Urothelium cell line (cell line): Measurements from ENCODE around the gene SMIM24.
A peak's percentile ranks its signal among the peaks of the same experiment; 100 is the strongest.

Source experiments
- DNase-seq: peaks from one replicate; pipeline ENCODE4 v3.0.0; 2011; ENCODE audit warnings: low spot score, mixed read lengths
- FAIRE-seq: peaks from 2 replicates; lab custom pipeline; 2011; peaks lifted over from hg19 to GRCh38; lab: Jason Lieb, UNC

Gene SMIM24

DNA sequence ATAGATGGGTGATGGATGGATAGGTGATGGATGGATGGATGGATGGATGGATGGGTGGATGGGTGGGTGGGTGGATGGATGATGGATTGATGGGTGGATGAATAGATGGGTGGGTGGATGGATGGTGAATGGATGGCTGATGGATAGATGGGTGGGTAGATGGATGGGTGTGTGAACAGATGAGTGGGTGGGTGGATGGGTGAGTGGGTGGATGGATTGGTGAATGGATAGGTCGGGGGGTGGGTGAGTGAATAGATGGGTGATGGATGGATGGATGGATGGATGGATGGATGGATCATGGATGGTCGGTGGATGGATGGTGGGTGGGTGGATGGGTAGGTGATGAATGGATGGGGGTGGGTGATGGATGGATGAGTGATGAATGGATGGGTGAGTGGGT, 3.5 kb downstream of the SMIM24 start:
- FAIRE-seq = peak; percentile 40
- no peak for DNase-seq

DNA sequence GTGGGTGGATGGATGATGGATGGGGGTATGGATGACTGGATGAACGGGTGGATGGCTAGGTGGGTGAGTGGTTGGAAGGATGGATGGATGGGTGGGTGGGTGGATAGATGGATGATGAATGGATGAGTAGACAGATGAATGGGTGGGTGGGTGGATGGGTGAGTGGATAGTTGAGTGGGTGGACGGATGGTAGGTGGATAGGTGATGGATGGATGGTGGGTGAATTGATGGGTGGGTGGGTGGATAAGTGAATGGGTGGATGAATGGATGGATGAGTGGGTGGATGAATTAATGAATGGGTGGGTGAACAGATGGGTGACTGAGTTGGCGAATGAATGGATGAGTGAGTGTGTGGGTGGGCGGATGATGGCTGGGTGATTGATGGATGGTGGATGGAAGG, 4.9 kb downstream of the SMIM24 start:
- DNase-seq = no peak

DNA sequence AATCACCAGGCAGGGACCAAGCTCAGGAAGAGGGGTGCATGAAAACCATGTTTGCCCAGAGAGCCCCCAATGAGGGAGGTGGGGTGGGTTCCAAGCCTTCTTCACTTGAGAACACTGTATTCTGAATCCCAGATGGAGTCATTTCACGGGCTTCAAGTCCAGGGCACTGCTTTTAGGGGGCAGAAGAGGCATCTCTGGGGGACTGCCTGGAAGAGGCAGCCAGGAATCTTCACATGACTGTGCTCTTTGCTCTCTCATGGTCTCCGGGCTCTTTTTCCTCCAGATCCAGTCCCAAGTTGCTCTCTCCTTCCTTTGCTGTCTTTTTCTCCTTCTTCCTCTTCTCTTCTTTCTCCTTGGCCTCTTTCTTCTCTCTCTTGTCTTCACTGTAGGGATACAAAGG, 5.7 kb downstream of the SMIM24 start:
- DNase-seq (no peak), FAIRE-seq (no peak)

More for the DNA sequence above, 4.9 kb downstream of the SMIM24 start:
- no peak for FAIRE-seq

DNA sequence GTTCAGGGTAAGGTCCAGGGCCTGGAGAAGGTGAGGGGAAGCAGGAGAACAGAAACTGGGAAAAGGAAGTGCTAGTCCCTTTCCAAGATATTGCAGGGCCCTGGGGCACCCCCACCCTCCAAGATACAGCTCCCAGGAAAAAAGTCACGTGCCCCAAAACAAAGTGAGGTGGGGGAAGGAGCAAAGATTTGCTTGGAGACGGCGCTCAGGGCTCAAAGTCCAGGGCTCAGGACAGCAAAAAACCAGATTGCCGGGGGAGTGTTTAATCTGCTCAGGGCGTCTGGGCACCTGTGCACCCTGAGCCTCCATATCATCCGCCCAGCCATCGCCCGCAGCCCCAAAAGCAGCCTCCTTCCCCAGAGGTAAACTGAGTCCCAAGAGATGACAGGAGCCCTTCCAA, 6.3 kb downstream of the SMIM24 start:
- FAIRE-seq (no peak), DNase-seq (no peak)

DNA sequence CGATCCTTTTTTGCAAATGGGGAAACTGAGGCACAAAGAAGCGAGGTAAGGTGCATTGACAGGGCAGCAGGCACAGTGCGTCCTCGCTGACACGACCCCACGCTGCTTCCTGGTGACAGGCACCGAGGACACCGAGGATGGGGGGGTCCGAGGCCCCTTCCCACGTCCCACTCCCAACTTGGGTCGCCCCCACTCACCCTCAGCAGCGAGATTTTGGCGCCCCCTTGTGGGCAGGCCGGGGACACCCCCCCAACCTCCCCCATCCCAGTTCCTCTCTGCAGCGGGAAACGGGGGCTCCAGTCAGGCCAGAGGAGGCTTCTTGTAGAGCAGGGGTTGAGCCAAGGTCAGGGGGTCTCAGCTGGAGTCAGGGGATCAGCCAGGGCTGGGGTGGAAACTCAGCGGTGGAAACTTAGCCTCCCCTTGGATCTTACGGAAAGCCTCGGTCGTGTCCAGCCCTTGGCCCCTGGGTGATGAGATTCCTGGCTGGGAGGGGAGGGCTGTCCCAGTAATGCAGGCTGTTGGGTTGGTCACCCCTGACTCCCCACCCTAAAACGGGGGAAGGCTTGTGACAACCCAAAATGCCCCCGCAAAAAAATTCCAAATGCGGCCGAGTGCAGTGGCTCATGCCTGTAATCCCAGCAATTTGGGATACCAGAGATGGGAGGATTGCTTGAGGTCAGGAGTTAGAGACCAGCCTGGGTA, 8.2 kb downstream of the SMIM24 start:
- DNase-seq = peak; percentile 40

DNA sequence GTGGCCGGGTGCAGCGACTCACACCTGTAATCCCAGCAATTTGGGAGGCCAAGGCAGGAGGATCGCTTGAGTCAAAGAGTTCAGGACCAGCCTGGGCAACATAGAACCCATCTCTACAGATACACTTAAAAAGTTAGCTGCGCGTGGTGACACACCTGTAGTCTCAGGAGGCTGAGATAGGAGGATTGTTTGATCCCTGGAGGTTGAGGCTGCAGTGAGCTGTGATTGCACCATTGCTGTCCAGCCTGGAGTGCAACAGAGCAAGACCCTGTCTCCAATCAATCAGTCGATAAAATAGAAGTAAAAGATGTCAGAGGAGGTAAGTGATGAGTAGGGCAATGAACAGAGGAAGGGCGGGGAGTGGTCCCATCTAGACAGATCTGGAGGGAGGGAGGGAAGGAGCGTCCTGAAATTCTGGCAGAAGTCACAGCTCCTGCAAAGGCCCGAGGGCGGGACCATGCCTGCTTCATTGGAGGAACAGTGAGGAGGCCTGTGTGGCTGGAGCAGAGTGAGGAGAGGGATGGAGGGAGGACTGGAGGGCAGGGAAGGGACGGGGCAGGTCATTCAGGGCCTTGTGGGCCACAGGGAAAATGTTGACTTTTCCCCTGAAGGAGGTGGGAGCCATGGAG, 9.7 kb downstream of the SMIM24 start:
- DNase-seq = no peak
- no peak for FAIRE-seq

More for the DNA sequence above, 8.2 kb downstream of the SMIM24 start:
- no peak for FAIRE-seq

DNA sequence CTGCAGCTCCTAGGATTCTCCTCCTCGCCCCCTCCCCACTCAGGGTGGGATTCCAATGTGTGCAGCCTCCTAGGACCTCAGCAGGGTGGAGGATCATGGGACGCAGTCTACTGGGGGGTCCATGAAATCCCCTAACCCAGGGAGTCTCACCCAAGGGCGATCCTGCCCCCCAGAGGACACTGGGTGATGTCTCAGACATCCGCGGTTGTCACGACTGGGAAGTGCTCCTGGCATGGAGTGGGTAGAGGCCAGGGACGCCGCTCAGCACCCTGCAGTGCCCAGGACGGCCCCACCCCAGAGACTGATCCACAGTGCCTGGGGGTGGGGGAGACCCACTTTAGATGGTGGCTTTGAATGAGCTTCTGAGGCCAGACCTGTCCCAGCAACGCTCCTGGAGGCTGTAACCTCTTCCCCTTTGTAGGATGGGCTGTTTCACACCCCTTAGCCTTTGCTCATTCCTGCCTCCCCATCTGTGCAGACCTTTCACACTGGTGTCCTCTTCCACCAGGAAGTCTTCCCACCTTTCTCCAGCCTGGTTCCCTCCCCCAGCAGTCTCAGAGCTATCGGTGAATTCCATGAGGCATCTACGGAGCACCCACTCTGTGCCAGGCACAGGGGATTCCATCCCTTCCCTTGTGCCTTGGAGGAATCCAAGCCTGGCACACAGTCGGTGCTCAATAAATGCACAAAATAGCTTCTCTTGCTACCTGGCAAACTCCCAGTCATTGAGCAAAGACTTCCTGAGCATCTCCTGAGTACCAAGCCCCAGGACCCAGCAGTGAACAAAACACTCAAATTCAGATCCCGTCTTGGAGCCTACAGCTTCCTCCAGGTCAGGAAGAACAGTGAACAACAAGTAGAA, 10.5 kb downstream of the SMIM24 start:
- no peak for FAIRE-seq
- DNase-seq = no peak

DNA sequence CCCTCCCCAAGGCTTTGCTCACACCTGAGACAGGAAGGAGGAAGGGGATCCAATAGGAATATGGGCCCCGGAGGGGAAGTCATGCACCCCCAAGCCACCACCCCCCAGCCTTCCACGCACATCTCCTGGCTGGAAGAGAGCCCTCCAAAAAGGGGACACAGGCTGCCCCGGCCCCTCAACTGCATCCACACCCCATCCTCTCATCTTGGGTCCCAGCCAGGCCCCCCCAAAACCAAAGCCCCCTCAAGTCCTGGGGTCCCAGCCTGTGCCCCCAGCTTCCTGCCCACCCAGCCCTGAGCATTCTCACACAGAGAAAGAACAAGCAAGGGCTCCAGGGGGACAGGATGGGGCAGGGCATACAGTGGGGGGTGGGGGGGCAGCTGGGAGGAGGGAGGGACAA, 12.1 kb downstream of the SMIM24 start:
- no peak for FAIRE-seq

DNA sequence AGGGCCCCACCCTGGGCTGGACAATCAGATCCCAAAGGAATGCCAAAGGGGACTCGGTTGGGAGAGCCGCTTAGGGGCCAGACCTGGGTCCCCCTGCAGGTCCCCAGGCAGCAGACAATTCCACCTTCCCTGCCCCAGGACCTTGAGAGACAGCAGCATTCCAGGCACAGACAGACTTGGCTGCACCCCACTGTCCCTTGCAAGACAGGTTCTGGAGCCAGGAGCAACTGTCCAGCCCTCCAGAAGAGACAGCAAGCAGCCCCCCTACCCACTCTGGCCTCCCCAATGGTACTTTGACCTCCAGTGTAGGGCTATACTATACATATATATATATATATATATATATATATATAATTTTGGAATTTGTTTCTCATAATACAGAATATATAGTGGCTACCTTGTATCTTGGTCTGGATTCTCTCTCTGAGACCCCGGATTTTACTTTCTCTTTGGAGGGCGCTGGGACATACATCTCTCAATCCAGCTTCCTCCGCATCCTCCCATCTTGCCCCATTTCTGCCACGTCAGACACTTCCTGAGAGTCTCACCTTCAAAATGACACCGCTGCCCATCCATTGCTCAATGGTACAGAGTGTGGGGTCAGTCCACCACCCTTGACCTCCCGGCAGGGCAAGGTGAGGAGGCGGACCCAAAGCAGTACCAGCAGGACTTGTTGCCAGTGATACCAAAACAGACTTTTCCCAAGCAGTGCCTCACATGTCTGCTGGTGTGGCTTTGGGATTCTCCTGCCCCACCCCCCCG, 12.7 kb downstream of the SMIM24 start:
- no peak for FAIRE-seq
- no peak for DNase-seq

More for the DNA sequence above, 12.1 kb downstream of the SMIM24 start:
- no peak for DNase-seq

DNA sequence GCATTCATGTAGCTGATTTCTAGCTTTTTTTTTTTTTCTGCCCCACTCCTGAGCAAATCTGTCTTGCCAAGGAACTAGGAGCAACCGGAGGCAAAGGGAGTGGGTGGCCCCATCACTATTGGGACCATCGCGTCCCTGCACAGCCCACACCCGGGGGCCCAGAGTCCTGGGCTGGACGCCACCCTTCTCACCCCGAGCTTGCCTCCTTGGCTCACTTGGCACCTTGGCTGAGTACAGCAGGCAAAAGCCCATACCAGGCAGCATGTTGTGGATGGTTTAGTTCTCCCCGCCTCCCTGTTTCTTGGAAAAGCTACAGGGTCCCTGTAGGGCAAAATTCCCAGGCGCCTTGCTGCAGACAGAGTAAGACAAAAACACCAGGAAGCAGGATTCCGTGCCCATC, 13.7 kb downstream of the SMIM24 start:
- FAIRE-seq = no peak
- no peak for DNase-seq

DNA sequence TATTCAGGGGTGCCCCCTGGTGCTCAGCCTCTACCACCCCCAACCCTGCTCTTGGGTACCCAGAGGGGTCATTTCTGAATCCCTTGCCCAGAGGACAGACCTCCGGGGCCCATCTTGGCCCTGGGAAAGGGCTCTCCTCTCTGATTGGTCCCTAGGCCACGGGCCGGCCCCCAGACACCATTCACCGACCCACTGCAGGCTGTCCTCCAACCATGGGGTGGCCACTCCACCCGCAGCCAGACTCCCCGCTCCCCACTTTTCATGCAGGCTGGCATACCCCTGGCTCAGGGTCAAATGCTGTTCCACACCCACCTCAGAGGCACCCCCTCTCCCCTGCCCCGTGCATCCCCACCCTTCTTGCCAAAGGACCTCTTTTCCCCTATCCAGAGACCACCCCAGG, 14.8 kb downstream of the SMIM24 start:
- no peak for FAIRE-seq

DNA sequence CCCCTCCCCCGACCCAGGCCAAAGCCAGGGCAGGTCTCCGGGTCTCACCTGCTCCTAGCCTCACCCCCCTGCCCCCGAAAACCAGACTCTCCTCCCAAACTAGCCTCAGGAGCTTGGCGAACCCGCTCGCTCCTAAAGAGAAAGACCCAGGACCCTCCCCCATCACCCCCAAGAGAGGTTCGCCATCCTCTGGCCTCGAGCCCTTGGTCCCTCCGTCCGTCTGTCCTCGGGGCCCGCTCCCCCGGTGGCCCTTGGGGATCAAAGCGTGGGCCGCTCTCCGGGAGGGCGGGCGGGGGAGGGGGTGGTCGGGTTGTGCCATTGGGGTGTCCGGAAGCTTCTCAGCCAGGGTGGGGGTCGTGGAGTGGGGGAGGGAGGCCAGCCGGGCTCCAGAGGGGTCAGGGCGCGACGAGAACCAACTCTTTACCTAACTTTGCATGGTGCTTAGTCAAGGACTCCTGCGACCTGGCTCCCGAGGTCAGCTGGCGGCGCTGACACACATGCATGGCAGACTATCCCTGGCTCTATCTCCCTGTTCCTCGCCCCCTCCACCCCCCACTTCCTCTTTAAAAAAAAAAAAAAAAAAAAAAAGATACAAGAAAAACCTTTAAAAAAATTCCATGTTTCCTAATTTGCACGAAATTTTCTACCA, 15.6 kb downstream of the SMIM24 start:
- no peak for DNase-seq
- FAIRE-seq = no peak

More for the DNA sequence above, 14.8 kb downstream of the SMIM24 start:
- no peak for DNase-seq

DNA sequence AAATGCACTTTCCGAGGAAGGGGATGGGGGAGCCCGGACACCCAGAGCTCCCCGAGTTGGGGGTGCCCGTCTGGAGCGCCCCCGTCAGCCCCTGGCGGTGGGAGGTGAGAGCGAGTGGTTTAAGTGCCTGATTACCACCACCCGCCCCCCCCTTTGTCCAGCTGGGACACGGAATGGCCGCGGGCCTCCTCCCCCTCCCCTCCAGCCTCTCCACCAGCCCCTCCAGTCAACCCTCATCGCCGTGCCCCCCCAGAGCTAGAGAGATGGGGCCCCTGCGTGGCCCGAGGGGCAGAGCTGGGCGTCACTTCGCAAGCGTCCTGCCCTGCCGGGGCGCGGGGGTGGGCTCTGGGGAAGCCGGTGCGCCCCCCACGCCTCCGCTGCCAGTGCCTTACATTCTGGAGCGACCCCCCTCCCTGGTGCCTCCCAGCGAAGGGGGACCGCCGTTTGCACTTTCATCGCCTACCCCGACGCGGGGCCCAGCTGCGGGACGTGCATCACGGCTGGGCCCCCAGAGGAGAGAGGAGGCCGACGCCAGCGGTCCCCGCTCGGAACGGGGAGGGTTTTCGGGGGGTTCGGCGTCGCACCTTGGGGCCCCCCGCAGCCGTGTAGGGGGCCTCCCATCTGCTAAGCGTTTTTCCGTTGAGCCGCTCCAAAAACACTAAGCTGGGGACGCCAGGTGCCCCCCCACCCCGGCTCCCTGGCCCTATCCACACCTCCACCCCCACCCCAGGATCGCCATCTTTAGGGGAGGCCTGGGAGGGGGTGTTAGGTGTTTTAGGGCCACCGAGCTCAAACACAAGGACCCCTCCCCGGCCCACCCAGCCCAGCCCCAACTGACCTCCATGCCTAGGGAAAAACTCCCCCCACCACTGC, 16.4 kb downstream of the SMIM24 start:
- FAIRE-seq (no peak), DNase-seq (no peak)

DNA sequence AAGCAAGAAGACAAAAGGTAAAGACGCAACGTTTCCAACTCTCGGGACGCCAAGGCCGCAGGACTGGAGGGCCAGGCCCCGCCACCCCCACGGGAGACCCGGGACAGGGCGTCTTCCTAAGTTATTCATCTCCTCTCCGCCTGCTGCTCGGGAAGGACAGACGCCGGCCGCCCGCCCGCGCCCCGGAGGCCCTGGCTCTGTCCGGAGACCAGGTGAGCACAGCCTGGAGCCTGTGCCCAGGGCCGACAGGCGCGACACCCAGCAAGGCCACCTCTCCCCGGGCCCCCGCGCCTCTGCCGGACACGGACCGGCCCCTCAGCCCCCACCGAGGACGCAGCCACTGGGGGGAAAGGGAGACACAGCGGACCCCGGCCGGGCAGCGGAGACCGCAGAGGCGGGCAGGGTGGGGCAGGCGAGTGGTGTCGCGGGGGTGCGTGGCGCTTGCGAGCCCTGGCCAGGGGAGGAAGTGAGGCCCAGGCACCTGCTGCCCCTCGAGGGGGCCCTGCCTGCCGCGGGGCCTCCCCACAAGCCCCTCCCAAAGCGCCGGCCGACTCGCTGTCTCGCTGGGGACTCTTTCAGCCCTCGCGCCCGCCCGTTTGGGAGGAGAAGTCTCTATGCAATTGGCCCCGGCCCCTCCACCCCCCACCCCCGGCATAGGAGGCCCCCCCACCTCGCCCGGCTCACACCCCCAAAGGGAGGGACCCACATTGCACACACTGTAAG, 17.2 kb downstream of the SMIM24 start:
- FAIRE-seq = no peak
- DNase-seq = no peak

DNA sequence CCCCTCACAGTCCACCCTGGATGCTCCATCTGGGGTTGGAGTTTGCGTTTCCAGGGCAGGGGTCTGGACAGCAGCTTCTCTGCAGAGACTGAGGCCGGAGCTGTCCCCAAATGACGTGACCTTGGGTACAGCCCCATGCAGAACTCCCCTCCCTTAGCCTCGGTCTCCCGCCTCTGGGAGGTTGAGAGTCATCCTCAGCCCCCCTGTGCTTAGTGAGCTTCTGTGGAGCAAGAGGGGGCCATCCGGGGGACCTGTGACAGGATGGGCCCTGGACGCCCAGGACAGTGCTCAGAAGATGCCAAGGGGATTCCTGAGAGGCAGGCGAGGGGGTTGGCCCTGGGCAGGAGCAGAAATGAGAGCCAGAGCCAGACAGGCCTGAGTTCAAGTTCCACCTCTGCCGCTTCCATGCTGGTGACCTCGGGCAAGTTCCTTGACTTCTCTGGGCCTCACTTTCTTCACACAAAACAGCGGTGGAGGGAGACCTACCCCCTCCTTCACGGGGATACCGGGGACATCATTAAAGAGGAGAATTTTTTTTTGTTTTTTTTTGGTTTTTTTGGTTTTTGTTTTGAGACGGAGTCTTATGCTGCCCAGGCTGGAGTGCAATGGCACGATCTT, 20.3 kb downstream of the SMIM24 start:
- FAIRE-seq (no peak), DNase-seq (no peak)

DNA sequence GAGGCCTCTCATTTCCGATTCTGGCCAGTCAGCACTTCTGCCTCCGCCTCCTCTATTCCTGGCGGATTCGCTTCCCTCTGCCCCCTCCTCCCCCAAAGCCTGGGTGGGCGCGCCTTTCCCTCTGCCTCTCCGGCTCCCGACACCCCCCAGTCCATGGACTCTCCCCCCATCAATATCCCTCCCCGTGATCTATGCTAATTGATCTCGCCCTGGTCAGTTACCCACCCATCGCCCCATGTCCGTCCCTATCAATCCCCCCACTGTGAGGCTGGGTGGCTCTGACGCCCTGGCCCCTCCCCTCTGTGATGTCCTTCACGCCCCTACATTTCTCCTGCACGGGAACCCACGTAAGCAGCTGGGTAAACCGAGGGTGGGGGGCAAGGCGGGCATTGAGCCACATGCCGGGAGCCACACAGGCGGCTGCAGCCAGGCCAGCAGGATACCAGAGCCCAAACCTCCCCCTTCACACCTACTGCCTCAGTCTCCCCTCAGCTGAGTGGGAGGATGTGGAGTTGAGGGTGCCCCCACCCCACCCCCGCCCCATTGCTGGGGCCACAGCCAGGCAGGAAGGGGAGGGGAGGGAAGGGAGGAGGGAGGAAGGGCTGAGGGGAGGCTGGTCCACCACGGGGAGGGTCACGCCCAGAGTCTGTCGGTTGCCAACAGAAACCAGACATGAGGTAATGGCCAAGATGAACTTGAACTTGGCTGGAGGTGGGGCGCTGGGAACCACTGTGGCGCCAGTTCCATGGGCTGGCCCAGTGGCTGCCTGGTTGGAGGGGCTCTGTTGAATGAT, 21.0 kb downstream of the SMIM24 start:
- FAIRE-seq (peak; percentile 89), DNase-seq (peak; percentile 83)

DNA sequence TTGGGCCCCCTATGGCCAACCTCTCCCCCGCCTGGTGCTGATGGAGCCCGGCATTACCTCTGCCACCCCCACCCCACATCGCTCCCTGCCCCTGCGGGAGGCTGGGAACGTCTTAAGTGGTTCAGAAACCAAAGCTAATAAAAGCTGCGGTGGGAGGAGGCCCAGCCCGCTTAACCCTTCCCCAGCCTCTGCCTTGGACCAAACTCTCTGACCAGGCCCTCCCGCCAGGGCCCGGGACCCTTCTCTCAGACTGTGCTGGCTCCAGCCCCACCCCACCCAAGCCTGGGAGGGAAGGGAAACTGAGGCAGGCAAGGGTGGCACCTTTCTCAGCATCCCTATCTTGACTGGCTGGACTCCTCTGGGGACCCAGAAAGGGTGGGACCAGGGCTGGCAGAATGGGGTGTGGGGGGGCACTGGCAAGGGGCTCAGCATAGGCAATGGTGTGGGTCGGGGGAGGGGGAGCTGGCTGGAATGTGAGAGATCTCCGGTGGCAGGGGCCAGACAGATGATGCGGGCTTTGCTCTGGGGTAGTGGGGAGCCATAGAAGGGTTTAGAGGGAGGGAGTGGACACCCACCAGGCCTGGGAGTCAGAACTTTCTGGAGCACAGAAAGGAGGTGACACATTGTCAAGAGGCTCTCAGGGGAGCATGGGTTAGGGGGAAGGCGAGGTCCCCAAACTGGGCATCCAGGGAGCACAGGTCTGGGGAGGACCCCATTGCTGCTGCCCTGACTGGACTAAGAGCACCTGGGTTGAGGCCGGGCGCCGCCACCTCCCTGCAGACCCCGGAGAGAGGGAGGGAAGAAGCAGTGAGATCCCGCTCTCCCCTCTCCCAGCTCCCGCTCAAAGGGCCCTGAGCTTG, 21.9 kb downstream of the SMIM24 start:
- FAIRE-seq (no peak), DNase-seq (peak; percentile 50)
